ENCODE measurements around the gene BAIAP2L2.

BAIAP2L2 gene

GRCh38 chr22:38068641-38069371 is 41.7 kb downstream of the BAIAP2L2 start:
- DNase-seq (ENCODE audit: low read depth, low spot score), result no peak

GRCh38 chr22:38067761-38068360 is 42.6 kb downstream of the BAIAP2L2 start:
- DNase-seq (ENCODE audit: low read depth, low spot score), result no peak

GRCh38 chr22:38067028-38067415 is 43.5 kb downstream of the BAIAP2L2 start:
- no peak for DNase-seq (ENCODE audit: low read depth, low spot score)

- no peak for DNase-seq (ENCODE audit: low read depth, low spot score)
Measured at GRCh38 chr22:38066381-38067027, 44.0 kb downstream of the BAIAP2L2 start.

GRCh38 chr22:38065539-38065938 is 44.9 kb downstream of the BAIAP2L2 start:
- no peak for DNase-seq (ENCODE audit: low read depth, low spot score)

- DNase-seq (ENCODE audit: low read depth, low spot score), result no peak
Measured at GRCh38 chr22:38062791-38063190, 47.7 kb downstream of the BAIAP2L2 start.

GRCh38 chr22:38056969-38057891 is 53.3 kb downstream of the BAIAP2L2 start, which contains the start of gene PICK1:
PICK1 (plus strand) TSS chr22:38057404; CDS start chr22:38057810, 406 bp downstream.
- DNase-seq (ENCODE audit: low read depth, low spot score), result peak; percentile 93

- peak; percentile 90 for DNase-seq (ENCODE audit: low read depth, low spot score)
Measured at GRCh38 chr22:38051900-38052862, 58.3 kb downstream of the BAIAP2L2 start.

- no peak for DNase-seq (ENCODE audit: low read depth, low spot score)
Measured at GRCh38 chr22:38051261-38051660, 59.2 kb downstream of the BAIAP2L2 start.

GRCh38 chr22:38050720-38051119 is 59.8 kb downstream of the BAIAP2L2 start:
- no peak for DNase-seq (ENCODE audit: low read depth, low spot score)

- no peak for DNase-seq (ENCODE audit: low read depth, low spot score)
Measured at GRCh38 chr22:38049812-38050619, 60.5 kb downstream of the BAIAP2L2 start.

GRCh38 chr22:38046070-38046748 is 64.3 kb downstream of the BAIAP2L2 start:
- DNase-seq (ENCODE audit: low read depth, low spot score), result no peak

- DNase-seq (ENCODE audit: low read depth, low spot score), result no peak
Measured at GRCh38 chr22:38043151-38044039, 67.1 kb downstream of the BAIAP2L2 start.

- no peak for DNase-seq (ENCODE audit: low read depth, low spot score)
Measured at GRCh38 chr22:38042488-38042790, 68.0 kb downstream of the BAIAP2L2 start.

GRCh38 chr22:38041760-38042487 is 68.6 kb downstream of the BAIAP2L2 start:
- DNase-seq (ENCODE audit: low read depth, low spot score), result no peak

GRCh38 chr22:38040953-38041759 is 69.3 kb downstream of the BAIAP2L2 start:
- DNase-seq (ENCODE audit: low read depth, low spot score), result peak; percentile 40

Data from astrocyte of the hippocampus (primary cell).